Erythroblast (primary cell): Measurements from ENCODE around the gene MRPL51.
"Not testable (repeated sequence)": the region's sequence is repeated elsewhere in the genome, so short reads cannot be mapped to it uniquely, and the experiment has no call there.

Experiments
- DNase-seq, 2 experiments: peaks; one replicate each; lab custom pipeline; 2025; lab: John Stamatoyannopoulos, UW
- GATA1 ChIP-seq: IDR thresholded peaks from 2 replicates; pipeline ENCODE4 v1.6.1; 2011; ENCODE audit warnings: low read depth, mild to moderate bottlenecking, control low read depth, low read length, moderate library complexity
- POLR2A ChIP-seq: IDR thresholded peaks from 2 replicates; pipeline ENCODE4 v1.6.1; 2011; ENCODE audit warnings: mild to moderate bottlenecking, low read length

Gene MRPL51

DNA sequence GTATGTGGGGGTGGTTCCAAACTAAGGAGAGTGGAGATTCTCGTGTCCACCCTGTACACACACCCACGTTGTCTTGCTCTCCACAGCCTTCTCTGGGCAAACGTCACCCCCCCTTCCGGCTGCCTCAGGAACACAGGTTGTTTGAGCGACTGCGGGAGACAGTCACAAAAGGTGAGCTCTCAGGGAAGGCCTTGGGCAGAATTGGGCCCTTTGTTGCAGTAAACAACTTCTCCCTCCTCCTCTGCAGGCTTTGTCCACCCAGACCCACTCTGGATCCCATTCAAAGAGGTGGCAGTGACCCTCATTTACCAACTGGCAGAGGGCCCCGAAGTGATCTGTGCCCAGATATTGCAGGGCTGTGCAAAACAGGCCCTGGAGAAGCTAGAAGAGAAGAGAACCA lies 33.1 kb upstream of the MRPL51 start:
- no peak for DNase-seq
- no peak for TF ChIP-seq GATA1
- TF ChIP-seq POLR2A, result no peak

DNA sequence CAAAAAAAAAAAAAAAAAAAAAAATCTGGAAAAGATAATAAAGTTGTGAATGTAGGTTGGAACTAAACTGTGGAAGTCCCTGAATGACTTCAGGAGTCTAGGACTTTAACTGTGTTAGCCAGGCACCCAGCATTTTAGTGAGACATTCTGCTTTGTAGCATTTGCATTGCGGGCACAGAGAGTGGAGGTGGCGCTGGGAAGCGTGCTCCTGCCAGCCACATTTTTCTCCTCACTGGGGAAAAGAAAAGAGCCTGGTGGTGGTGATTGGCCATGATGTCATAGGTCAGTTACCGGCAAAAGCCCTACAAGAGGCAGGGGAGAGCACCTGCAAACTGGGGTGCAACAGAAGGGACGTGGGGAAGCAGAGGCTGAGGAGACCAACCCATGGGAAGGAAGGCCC lies 31.6 kb upstream of the MRPL51 start:
- no peak for DNase-seq
- TF ChIP-seq GATA1, result no peak
- no peak for TF ChIP-seq POLR2A

DNA sequence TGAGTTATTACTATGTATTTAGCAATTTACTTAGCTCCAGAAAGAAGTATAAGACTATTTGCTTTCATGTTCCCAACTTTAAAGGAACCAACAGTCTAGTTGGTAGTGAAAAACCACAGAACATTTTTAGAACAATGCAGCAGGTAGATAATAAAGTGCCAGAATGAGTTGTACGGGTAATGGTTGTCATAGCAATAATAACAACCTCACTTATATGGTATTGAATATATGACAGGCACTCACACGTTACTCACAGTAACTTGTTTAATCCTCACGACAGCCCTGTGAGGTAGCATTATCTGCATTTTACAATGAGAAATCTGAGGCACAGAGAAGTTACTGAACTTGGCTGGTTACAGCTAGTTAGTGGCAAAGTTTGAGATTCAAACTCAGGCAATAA lies 30.6 kb upstream of the MRPL51 start:
- DNase-seq, result no peak
- TF ChIP-seq POLR2A (no peak), GATA1 (no peak)

DNA sequence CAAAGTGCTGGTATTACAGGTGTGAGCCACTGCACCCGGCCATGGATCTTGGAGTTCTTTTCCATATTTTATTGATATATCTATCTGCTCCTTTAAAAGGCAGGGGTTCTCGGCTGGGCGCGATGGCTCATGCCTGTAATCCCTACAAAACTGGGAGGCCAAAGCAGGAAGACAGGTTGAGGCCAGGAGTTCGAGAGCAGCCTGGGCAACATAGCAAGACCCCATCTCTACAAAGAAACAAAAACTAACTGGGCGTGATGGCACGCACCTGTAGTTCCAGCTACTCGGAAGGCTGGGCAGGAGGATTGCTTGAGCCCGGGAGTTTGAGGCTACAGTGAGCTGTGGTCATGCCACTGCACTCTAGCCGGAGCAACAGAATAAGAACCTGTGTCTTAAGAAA lies 29.1 kb upstream of the MRPL51 start:
- DNase-seq, result no peak
- TF ChIP-seq POLR2A (no peak), GATA1 (no peak)

DNA sequence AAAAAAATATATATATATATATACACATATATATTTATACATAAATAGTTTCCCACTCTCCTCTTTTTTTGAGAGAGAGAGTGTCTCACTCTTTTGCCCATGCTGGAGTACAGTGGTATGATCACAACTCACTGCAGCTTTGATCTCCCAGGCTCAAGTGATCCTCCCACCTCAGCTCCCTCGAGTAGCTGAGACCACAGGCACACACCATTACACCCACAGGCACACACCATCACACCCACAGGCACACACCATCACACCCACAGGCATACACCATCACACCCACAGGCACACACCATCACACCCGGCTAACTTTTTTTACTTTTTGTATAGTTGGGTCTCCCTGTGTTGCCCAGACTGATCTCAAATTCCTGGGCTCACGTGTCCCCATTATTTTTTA lies 27.1 kb upstream of the MRPL51 start:
- TF ChIP-seq POLR2A, result no peak
- no peak for TF ChIP-seq GATA1

DNA sequence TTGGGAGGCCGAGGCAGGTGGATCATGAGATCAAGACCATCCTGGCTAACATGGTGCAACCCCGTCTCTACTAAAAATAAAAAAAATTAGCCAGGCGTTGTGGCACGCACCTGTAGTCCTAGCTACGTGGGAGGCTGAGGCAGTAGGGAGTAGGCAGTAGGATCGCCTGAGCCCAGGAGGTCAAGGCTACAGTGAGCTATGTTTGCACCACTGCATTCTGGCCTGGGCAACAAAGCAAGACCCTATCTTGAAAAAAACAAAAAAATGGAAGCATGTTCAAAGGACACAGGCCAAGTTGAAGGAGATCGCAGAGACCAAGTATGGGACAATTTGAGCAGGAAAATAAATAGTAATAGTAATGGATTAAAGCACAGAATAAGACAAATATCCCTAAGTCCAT lies 15.0 kb upstream of the MRPL51 start:
- no peak for DNase-seq
- TF ChIP-seq POLR2A (no peak), GATA1 (no peak)

More for the DNA sequence above, 27.1 kb upstream of the MRPL51 start:
- DNase-seq, result no peak

DNA sequence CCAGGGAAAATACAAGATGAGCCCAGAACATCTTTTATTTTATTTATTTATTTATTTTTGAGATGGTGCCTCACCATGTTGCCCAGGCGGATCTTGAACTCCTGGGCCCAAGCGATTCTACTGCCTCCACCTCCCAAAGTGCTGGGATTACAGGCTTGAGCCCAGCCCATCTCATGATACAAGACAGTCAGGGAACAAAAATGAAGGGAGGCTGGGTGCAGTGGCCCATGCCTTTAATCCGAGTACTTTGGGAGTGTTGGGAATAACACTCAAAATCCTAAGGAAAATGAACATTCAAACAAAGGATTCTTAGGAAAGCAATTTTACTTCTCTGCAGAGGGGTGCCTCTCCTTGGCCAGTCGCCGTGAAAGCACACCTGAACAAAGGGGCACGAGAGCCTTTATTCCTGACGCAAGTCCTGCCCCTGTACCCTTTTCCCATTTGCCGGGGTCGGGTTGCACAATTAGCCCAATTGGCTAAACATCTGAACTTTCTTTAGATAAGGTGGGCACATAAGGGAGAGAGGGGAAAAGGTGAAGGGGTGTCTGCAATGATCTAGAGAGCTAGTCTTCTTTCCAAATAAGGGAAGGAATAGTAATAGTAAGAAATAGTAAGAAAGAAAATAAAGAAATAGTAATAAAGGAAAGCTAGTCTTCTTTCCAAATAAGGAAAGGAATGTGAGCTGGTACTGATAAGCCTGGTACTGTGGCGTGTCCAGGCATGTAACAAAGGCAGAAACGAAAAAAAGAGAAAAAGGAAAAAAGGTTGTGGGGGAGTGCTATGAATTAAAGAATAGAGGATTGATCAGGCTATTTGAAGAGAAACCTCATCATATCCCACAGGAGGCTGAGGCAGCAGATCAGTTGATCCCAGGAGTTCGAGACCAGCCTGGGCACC lies 14.3 kb upstream of the MRPL51 start:
- no peak for DNase-seq
- TF ChIP-seq GATA1, result no peak
- TF ChIP-seq POLR2A, result no peak

DNA sequence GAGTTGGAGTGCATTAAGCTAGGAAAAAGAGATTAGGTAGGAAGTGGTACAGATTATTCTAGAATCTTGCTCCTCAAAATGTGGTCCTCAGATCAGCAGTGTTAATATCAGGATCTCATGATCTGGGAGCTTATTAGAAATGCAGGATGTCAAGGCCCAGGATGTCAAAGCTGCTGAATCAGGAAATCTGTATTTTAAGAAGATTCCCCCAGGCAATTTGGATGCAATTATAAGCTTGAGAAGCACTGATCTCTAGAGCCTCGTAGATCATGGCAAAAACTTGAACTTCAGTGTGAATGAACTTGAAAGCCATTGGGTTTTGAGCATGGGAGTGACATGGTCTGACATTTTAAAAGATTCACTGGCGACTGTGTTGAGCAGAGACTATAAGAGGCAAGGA lies 7.4 kb upstream of the MRPL51 start:
- DNase-seq, result no peak
- TF ChIP-seq GATA1 (no peak), POLR2A (no peak)

DNA sequence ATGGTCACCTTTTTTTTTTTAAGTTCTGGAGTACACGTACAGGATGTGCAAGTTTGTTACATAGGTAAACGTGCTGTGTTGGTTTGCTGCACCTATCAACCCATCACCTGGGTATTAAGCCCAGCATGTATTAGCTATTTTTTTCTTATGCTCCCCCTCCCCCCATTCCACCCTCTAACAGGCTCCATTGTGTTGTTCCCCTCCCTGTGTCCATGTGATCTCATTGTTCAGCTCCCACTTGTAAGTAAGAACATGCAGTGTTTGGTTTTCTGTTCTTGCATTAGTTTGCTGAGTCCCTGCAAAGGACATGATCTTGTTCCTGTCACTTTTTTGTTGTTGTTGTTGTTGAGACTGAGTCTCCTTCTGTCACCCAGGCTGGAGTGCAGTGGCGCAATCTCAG lies 4.2 kb upstream of the MRPL51 start:
- not testable (repeated sequence) for DNase-seq

DNA sequence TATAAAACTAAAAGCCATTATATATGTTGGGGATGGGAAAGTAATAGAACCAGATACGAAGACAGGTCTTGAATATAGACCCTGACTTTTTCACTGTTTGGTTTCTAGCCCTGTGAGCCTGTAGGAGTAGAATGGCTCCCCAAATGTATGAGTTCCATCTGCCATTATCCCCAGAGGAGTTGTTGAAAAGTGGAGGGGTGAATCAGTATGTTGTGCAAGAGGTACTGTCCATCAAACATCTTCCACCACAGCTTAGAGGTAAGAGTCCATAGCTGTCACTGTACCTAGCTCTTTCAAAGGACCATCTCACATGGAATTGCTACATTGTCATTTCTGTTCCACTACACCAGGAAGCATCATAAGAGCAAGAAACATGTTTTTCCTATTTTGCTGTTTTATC lies 1.9 kb upstream of the MRPL51 start:
- DNase-seq, result peak; percentile 34 to 53

DNA sequence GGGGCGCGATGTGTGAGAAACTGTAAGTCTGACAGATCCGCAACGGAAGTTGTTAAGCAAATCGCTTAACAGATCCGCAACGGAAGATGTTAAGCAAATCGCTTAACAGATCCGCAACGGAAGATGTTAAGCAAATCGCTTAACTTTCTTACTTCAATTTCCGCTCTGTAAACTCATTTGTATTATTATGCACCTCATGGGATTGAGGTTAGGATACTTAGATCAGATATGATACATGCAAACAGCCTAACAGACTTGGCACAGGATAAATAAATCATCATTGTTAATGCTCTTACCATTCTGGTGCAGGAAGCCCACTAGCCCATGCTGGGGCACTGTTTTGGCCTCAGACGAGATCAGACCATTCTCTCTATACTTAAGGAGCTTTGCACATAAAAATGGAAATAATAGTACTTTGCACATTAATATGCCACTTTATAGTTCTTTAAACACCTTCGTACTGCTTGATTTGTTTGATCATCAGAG lies 1.2 kb upstream of the MRPL51 start:
- peak; percentile 72 to 78 for DNase-seq
- TF ChIP-seq POLR2A (no peak), GATA1 (no peak)

More for the DNA sequence above, 1.9 kb upstream of the MRPL51 start:
- no peak for TF ChIP-seq POLR2A
- TF ChIP-seq GATA1, result no peak

DNA sequence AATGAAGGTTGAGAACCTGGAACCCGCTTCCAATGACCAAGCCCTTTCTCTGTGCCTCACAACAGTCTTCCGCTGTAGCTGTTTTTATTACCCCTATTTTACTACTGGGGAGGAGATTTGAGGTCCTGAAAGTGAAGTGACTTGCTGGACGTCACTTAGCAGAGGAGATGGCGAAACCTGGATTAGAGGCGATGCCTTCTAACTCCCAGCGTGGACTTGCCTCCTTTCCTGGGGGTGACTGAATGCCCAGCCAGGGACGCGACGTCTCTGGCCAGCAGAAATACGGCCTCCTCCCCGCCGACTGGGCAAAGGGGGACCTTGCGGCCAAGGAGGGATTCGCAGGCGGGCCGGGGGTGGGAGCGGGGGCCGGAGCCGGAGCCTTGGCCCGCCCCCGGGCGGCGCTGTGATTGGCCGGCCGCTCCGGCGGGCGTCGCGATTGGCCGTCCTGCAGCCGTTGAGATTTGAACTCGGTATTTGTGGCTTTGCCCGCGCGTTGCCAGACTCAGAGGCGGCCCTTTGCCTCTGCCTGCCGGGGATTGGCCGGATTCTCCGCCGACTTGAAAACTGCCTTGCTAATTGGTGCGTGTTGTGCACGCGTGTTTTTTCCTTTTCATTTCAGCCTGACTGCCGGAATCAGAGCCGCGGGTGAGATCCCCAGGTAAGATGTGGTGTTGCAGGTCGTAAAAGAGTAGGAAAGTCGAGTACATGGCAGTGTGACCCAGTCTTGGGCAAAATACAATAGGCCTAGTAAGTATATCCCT lies 615 bp upstream of the MRPL51 start, which contains the start of gene NCAPD2:
Gene NCAPD2 (plus strand): TSS at position 606 of the 761 bp plus-strand sequence. CDS start 997 bp downstream, outside the sequence.
- peak; percentile 97 to 98 for DNase-seq
- no peak for TF ChIP-seq GATA1
- peak; percentile 70 for TF ChIP-seq POLR2A

DNA sequence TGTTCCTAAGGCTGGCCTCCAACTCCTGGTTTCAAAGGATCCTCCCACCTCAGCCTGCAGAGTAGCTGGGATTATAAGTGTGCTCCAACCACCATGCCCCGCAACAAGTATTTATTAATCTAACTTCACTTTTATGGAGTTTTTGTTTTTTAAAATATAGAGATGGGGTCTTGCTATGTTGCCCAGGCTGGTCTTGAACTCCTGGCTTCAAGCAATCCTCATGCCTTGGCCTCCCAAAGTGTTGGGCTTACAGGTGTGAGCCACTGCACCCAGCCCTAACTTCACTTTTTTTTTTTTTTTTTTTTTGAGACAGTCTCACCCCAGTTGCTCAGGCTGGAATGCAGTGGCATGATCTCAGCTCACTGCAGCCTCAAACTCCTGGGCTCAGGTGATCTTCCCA lies 2.4 kb downstream of the MRPL51 start:
- DNase-seq, result not testable (repeated sequence)

DNA sequence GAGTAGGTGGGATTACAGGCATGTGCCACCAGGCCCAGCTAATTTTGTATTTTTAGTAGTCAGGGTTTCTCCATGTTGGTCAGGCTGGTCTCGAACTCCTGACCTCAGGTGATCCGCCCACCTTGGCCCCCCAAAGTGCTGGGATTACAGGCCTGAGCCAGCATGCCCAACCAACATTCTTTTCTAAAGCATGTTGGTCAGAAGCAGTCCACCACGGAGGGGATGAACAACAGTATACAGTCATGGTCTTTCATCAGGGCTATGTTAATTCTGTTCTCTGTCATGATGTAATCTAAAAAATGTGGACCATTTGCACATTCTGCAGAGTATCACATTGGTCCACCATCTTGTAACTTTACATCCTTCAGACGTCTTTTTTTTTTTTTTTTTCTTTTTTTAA lies 3.6 kb downstream of the MRPL51 start:
- DNase-seq, result no peak
- TF ChIP-seq POLR2A (no peak), GATA1 (no peak)

DNA sequence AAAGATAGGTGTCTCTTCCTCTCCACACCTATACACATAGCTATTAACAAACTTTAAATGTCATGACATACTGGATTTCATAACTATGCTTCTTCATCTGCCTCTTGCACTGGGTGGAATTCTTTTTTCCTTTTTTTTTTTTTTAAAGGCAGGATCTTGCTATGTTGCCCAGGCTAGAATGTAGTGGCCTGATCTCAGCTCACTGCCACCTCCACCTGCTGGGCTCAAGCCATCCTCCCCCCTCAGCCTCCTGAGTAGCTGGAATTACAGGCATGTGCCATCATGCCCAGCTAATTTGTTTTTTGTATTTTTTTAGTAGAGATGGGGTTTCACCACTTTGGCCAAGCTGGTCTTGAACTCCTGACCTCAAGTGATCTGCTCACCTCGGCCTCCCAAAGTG lies 4.8 kb downstream of the MRPL51 start:
- TF ChIP-seq GATA1 (no peak), POLR2A (no peak)
- no peak for DNase-seq
